IPS-15b (cell line): Measurements from ENCODE around the gene CD38.

ENCODE experiments used
- H3K27me3 ChIP-seq: one replicate; pipeline ENCODE4 v1.6.1; 2013; ENCODE audit warnings: low read length; ENCODE audit not compliant: control insufficient read depth, insufficient read depth
- H3K36me3 ChIP-seq: one replicate; pipeline ENCODE4 v1.6.1; 2013; ENCODE audit warnings: low read length; ENCODE audit not compliant: control insufficient read depth, insufficient read depth
- H3K4me1 ChIP-seq: one replicate; pipeline ENCODE4 v1.6.1; 2013; ENCODE audit warnings: mild to moderate bottlenecking, low read length; ENCODE audit not compliant: control insufficient read depth, insufficient read depth
- H3K4me3 ChIP-seq: one replicate; pipeline ENCODE4 v1.5.1; 2013; ENCODE audit warnings: low read depth, low read length
- H3K9ac ChIP-seq: one replicate; pipeline ENCODE4 v1.6.1; 2013; ENCODE audit warnings: low read depth, mild to moderate bottlenecking, low read length
- H3K9me3 ChIP-seq: one replicate; pipeline ENCODE4 v1.6.1; 2013; ENCODE audit warnings: mild to moderate bottlenecking, low read length; ENCODE audit not compliant: control insufficient read depth, insufficient read depth

The CD38 gene

GRCh38 chr4:15765910-15766697 lies 12.0 kb upstream of the CD38 start:
- no peaks in the 10 kb centered on the region for H3K4me1 ChIP-seq
- H3K36me3 ChIP-seq = no peaks in the 10 kb centered on the region
- H3K27me3 ChIP-seq = no peaks in the 10 kb centered on the region
- H3K4me3 ChIP-seq = no peak overlapping the region
- no peaks in the 10 kb centered on the region for H3K9me3 ChIP-seq
- H3K9ac ChIP-seq = no peak overlapping the region

GRCh38 chr4:15766821-15767220 lies 11.3 kb upstream of the CD38 start:
- H3K4me1 ChIP-seq = no peaks in the 10 kb centered on the region
- no peaks in the 10 kb centered on the region for H3K36me3 ChIP-seq
- no peaks in the 10 kb centered on the region for H3K27me3 ChIP-seq
- H3K9ac ChIP-seq = no peak overlapping the region
- no peak overlapping the region for H3K4me3 ChIP-seq
- no peaks in the 10 kb centered on the region for H3K9me3 ChIP-seq

- Histone ChIP-seq H3K36me3 (no peaks in the 10 kb centered on the region), H3K4me3 (no peak overlapping the region), H3K27me3 (peaks cover 2% of the 10 kb centered on the region), H3K9me3 (no peaks in the 10 kb centered on the region), H3K4me1 (no peaks in the 10 kb centered on the region), H3K9ac (no peak overlapping the region)
Measured at GRCh38 chr4:15769202-15769601, 8.9 kb upstream of the CD38 start.

GRCh38 chr4:15771216-15772058 lies 6.7 kb upstream of the CD38 start:
- Histone ChIP-seq H3K4me3 (no peak overlapping the region), H3K27me3 (peaks cover 12% of the 10 kb centered on the region), H3K9me3 (no peaks in the 10 kb centered on the region), H3K36me3 (no peaks in the 10 kb centered on the region), H3K9ac (no peak overlapping the region), H3K4me1 (no peaks in the 10 kb centered on the region)

GRCh38 chr4:15774020-15774420 lies 4.1 kb upstream of the CD38 start:
- Histone ChIP-seq H3K4me1 (no peaks in the 10 kb centered on the region), H3K9ac (no peak overlapping the region), H3K4me3 (no peak overlapping the region), H3K9me3 (no peaks in the 10 kb centered on the region), H3K27me3 (peaks cover 36% of the 10 kb centered on the region), H3K36me3 (no peaks in the 10 kb centered on the region)

GRCh38 chr4:15776871-15777648 lies 1.1 kb upstream of the CD38 start:
- Histone ChIP-seq H3K9ac (no peak overlapping the region), H3K4me3 (no peak overlapping the region), H3K4me1 (no peaks in the 10 kb centered on the region), H3K27me3 (peaks cover 48% of the 10 kb centered on the region), H3K36me3 (no peaks in the 10 kb centered on the region), H3K9me3 (no peaks in the 10 kb centered on the region)

GRCh38 chr4:15777697-15778288 lies 335 bp upstream of the CD38 start:
- Histone ChIP-seq H3K4me3 (peak overlapping the region; percentile 51), H3K27me3 (peaks cover 48% of the 10 kb centered on the region), H3K9ac (no peak overlapping the region), H3K36me3 (no peaks in the 10 kb centered on the region), H3K4me1 (no peaks in the 10 kb centered on the region), H3K9me3 (no peaks in the 10 kb centered on the region)

GRCh38 chr4:15779306-15779705 lies 1.2 kb downstream of the CD38 start:
- Histone ChIP-seq H3K4me3 (peak overlapping the region; percentile 51), H3K27me3 (peaks cover 46% of the 10 kb centered on the region), H3K4me1 (no peaks in the 10 kb centered on the region), H3K9me3 (no peaks in the 10 kb centered on the region), H3K36me3 (no peaks in the 10 kb centered on the region), H3K9ac (no peak overlapping the region)

GRCh38 chr4:15779809-15780208 lies 1.7 kb downstream of the CD38 start:
- no peaks in the 10 kb centered on the region for H3K36me3 ChIP-seq
- H3K27me3 ChIP-seq = peaks cover 42% of the 10 kb centered on the region
- no peak overlapping the region for H3K9ac ChIP-seq
- no peak overlapping the region for H3K4me3 ChIP-seq
- H3K9me3 ChIP-seq = no peaks in the 10 kb centered on the region
- H3K4me1 ChIP-seq = no peaks in the 10 kb centered on the region

- no peak overlapping the region for H3K4me3 ChIP-seq
- H3K27me3 ChIP-seq = peaks cover 36% of the 10 kb centered on the region
- no peak overlapping the region for H3K9ac ChIP-seq
- no peaks in the 10 kb centered on the region for H3K36me3 ChIP-seq
- no peaks in the 10 kb centered on the region for H3K9me3 ChIP-seq
- no peaks in the 10 kb centered on the region for H3K4me1 ChIP-seq
Measured at GRCh38 chr4:15781427-15782095, 3.4 kb downstream of the CD38 start.

- H3K9me3 ChIP-seq = peaks cover 5% of the 10 kb centered on the region
- H3K9ac ChIP-seq = no peak overlapping the region
- peaks cover 16% of the 10 kb centered on the region for H3K27me3 ChIP-seq
- H3K36me3 ChIP-seq = no peaks in the 10 kb centered on the region
- H3K4me3 ChIP-seq = no peak overlapping the region
- no peaks in the 10 kb centered on the region for H3K4me1 ChIP-seq
Measured at GRCh38 chr4:15783676-15784075, 5.5 kb downstream of the CD38 start.
